Epithelial cell of esophagus (primary cell): Measurements from ENCODE around the gene BCKDHB.

ENCODE experiments used
- DNase-seq: peaks from one replicate; pipeline ENCODE4 v3.0.0; 2010; ENCODE audit warnings: low read depth
- H3K4me3 ChIP-seq: 2 replicates; pipeline ENCODE4 v1.5.1; 2011; ENCODE audit warnings: mild to moderate bottlenecking, low read length, control low read depth
- CTCF ChIP-seq: IDR thresholded peaks from 2 replicates; pipeline ENCODE4 v1.5.1; 2011; ENCODE audit warnings: low read depth, mild to moderate bottlenecking, low read length, control low read depth, inconsistent platforms; ENCODE audit not compliant: insufficient read depth; ENCODE audit errors: missing control alignments

The BCKDHB gene

GRCh38 chr6:80366714-80367113 is 260.2 kb downstream of the BCKDHB start:
- no peak for DNase-seq
- no peak for TF ChIP-seq CTCF
- H3K4me3 ChIP-seq: no peak overlapping the region

GRCh38 chr6:80376411-80376810 is 269.9 kb downstream of the BCKDHB start:
- no peak overlapping the region for H3K4me3 ChIP-seq
- no peak for TF ChIP-seq CTCF
- no peak for DNase-seq

GRCh38 chr6:80380566-80380965 is 274.1 kb downstream of the BCKDHB start:
- DNase-seq: no peak
- no peak overlapping the region for H3K4me3 ChIP-seq
- no peak for TF ChIP-seq CTCF

- TF ChIP-seq CTCF: no peak
- H3K4me3 ChIP-seq: no peak overlapping the region
- DNase-seq: no peak
Measured at GRCh38 chr6:80382811-80383210, 276.3 kb downstream of the BCKDHB start.

GRCh38 chr6:80388507-80388906 is 282.0 kb downstream of the BCKDHB start:
- H3K4me3 ChIP-seq: no peak overlapping the region
- no peak for DNase-seq
- TF ChIP-seq CTCF: no peak
